Measurements from ENCODE around the gene FAM210A.

Gene FAM210A

GRCh38 chr18:13633700-13634099 lies 92.7 kb downstream of the FAM210A start:
- no peak overlapping the region for H3K27ac ChIP-seq
- no peaks in the 10 kb centered on the region for H3K36me3 ChIP-seq
- no peak for DNase-seq
- no peak overlapping the region for H3K4me3 ChIP-seq (ENCODE audit: low read depth, low read length)
- no peaks in the 10 kb centered on the region for H3K9me3 ChIP-seq (ENCODE audit: severe bottlenecking)
- no peaks in the 10 kb centered on the region for H3K27me3 ChIP-seq (ENCODE audit: insufficient read depth, low read depth, severe bottlenecking)
- TF ChIP-seq CTCF (IDR thresholded peaks at IDR 0.05; ENCODE audit: low read depth, low read length): no peak

GRCh38 chr18:13630716-13631268 lies 95.6 kb downstream of the FAM210A start:
- no peaks in the 10 kb centered on the region for H3K27me3 ChIP-seq (ENCODE audit: insufficient read depth, low read depth, severe bottlenecking)

GRCh38 chr18:13629841-13630715 lies 96.3 kb downstream of the FAM210A start:
- Histone ChIP-seq H3K36me3 (no peaks in the 10 kb centered on the region), H3K27ac (no peak overlapping the region), H3K9me3 (ENCODE audit: severe bottlenecking) (no peaks in the 10 kb centered on the region), H3K27me3 (ENCODE audit: insufficient read depth, low read depth, severe bottlenecking) (no peaks in the 10 kb centered on the region), H3K4me3 (ENCODE audit: low read depth, low read length) (no peak overlapping the region)
- peak; percentile 67 for TF ChIP-seq CTCF (IDR thresholded peaks at IDR 0.05; ENCODE audit: low read depth, low read length)
- peak; percentile 64 for DNase-seq

More at GRCh38 chr18:13630716-13631268, 95.6 kb downstream of the FAM210A start:
- Histone ChIP-seq H3K9me3 (ENCODE audit: severe bottlenecking) (no peaks in the 10 kb centered on the region), H3K36me3 (no peaks in the 10 kb centered on the region), H3K4me3 (ENCODE audit: low read depth, low read length) (no peak overlapping the region), H3K27ac (no peak overlapping the region)
- TF ChIP-seq CTCF (IDR thresholded peaks at IDR 0.05; ENCODE audit: low read depth, low read length): no peak
- no peak for DNase-seq

- Histone ChIP-seq H3K27ac (no peak overlapping the region), H3K27me3 (ENCODE audit: insufficient read depth, low read depth, severe bottlenecking) (no peaks in the 10 kb centered on the region), H3K4me3 (ENCODE audit: low read depth, low read length) (no peak overlapping the region), H3K9me3 (ENCODE audit: severe bottlenecking) (no peaks in the 10 kb centered on the region), H3K36me3 (no peaks in the 10 kb centered on the region)
- TF ChIP-seq CTCF (IDR thresholded peaks at IDR 0.05; ENCODE audit: low read depth, low read length): no peak
- DNase-seq: no peak
Measured at GRCh38 chr18:13628211-13628610, 98.1 kb downstream of the FAM210A start.

GRCh38 chr18:13627639-13628038 lies 98.7 kb downstream of the FAM210A start:
- DNase-seq: no peak

More at GRCh38 chr18:13627639-13628038, 98.7 kb downstream of the FAM210A start:
- H3K36me3 ChIP-seq: no peaks in the 10 kb centered on the region
- no peak overlapping the region for H3K4me3 ChIP-seq (ENCODE audit: low read depth, low read length)
- H3K9me3 ChIP-seq (ENCODE audit: severe bottlenecking): no peaks in the 10 kb centered on the region
- TF ChIP-seq CTCF (IDR thresholded peaks at IDR 0.05; ENCODE audit: low read depth, low read length): no peak
- no peak overlapping the region for H3K27ac ChIP-seq
- H3K27me3 ChIP-seq (ENCODE audit: insufficient read depth, low read depth, severe bottlenecking): no peaks in the 10 kb centered on the region

Data from WERI-Rb-1 (cell line).